ENCODE measurements around the gene MAP3K2. TPM values are rescaled to one million over a fixed set of nuclear protein-coding genes. Genes with fewer than 3 reads are reported as not detected.

The MAP3K2 gene
- total RNA-seq, 1 experiment from 2014 or later, result 54.6 TPM

GRCh38 chr2:127401757-127402695 is 14.3 kb upstream of the MAP3K2 start:
- DNase-seq, result peak; percentile 75
- H3K79me2 ChIP-seq (ENCODE audit: low read length), result no peaks in the 10 kb centered on the region
- no peaks in the 10 kb centered on the region for H3K27me3 ChIP-seq (ENCODE audit: low read length)
- no peaks in the 10 kb centered on the region for H3F3A ChIP-seq (ENCODE audit: low read length, unreplicated experiment)
- ChIA-PET CTCF (no interaction called here), POLR2A (ENCODE audit: unreplicated experiment) (no interaction called here)
- no peak for TF ChIP-seq EZH2phosphoT487 (IDR thresholded peaks at IDR 0.05; ENCODE audit: borderline replicate concordance, low read length)
- TF ChIP-seq EZH2 (IDR thresholded peaks at IDR 0.05; ENCODE audit: low read length, unreplicated experiment), result no peak
- intact Hi-C loops (cut with micrococcal nuclease), result no loop called here
- H3K4me3 ChIP-seq (ENCODE audit: low read length), result peak overlapping the region; percentile 12; the same call in 1 of the 2 replicates
- H4K20me1 ChIP-seq (ENCODE audit: low read length), result no peaks in the 10 kb centered on the region
- 0 out of 2 replicates have a peak overlapping the region, but pooled peaks have one; percentile 31 for H3K9ac ChIP-seq (ENCODE audit: low read length)
- ATAC-seq, result peak; percentile 54
- H3K9me3 ChIP-seq (ENCODE audit: low read length), result no peaks in the 10 kb centered on the region
- BruUV-seq (replicated peaks), result no TSS peak
- no peaks in the 10 kb centered on the region for H3K9me2 ChIP-seq (replicated peaks; ENCODE audit: low read length)
- H2AFZ ChIP-seq (ENCODE audit: low read length), result peak overlapping the region; percentile 49; the same call in 1 of the 2 replicates
- H3K36me3 ChIP-seq (ENCODE audit: low read depth, low read length), result no peaks in the 10 kb centered on the region
- H3K4me2 ChIP-seq (ENCODE audit: low read length), result peak overlapping the region; percentile 61
- H3K4me1 ChIP-seq (ENCODE audit: insufficient read depth, low read length), result peaks cover 33% of the 10 kb centered on the region
- peak overlapping the region; percentile 83 for H3K27ac ChIP-seq (ENCODE audit: low read length)

GRCh38 chr2:127400897-127401756 is 13.4 kb upstream of the MAP3K2 start:
- ChIA-PET CTCF (no interaction called here), POLR2A (ENCODE audit: unreplicated experiment) (no interaction called here)
- no peaks in the 10 kb centered on the region for H3K27me3 ChIP-seq (ENCODE audit: low read length)
- H3K4me1 ChIP-seq (ENCODE audit: insufficient read depth, low read length), result peaks cover 33% of the 10 kb centered on the region
- peak overlapping the region; percentile 61 for H3K4me2 ChIP-seq (ENCODE audit: low read length)
- intact Hi-C loops (cut with micrococcal nuclease), result no loop called here
- no TSS peak for BruUV-seq (replicated peaks)
- peak overlapping the region; percentile 49 for H2AFZ ChIP-seq (ENCODE audit: low read length)
- H3K9ac ChIP-seq (ENCODE audit: low read length), result peak overlapping the region; percentile 31; the same call in 1 of the 2 replicates
- DNase-seq (peak; percentile 84), ATAC-seq (peak; percentile 55)
- peak overlapping the region; percentile 83 for H3K27ac ChIP-seq (ENCODE audit: low read length)
- no peaks in the 10 kb centered on the region for H3K9me3 ChIP-seq (ENCODE audit: low read length)
- no peaks in the 10 kb centered on the region for H3F3A ChIP-seq (ENCODE audit: low read length, unreplicated experiment)
- no peaks in the 10 kb centered on the region for H4K20me1 ChIP-seq (ENCODE audit: low read length)
- TF ChIP-seq EZH2phosphoT487 (IDR thresholded peaks at IDR 0.05; ENCODE audit: borderline replicate concordance, low read length), result no peak
- TF ChIP-seq EZH2 (IDR thresholded peaks at IDR 0.05; ENCODE audit: low read length, unreplicated experiment), result no peak
- TF ChIP-seq CTCF (conservative IDR thresholded peaks at IDR 0.05; ENCODE audit: low read depth, low read length), result no peak
- no peaks in the 10 kb centered on the region for H3K36me3 ChIP-seq (ENCODE audit: low read depth, low read length)
- H3K79me2 ChIP-seq (ENCODE audit: low read length), result no peaks in the 10 kb centered on the region
- peak overlapping the region; percentile 12; the same call in 1 of the 2 replicates for H3K4me3 ChIP-seq (ENCODE audit: low read length)
- H3K9me2 ChIP-seq (replicated peaks; ENCODE audit: low read length), result no peaks in the 10 kb centered on the region

- Histone ChIP-seq H4K20me1 (ENCODE audit: low read length) (no peaks in the 10 kb centered on the region), H3K4me3 (ENCODE audit: low read length) (no peak overlapping the region), H3K79me2 (ENCODE audit: low read length) (no peaks in the 10 kb centered on the region), H3K9ac (ENCODE audit: low read length) (peak overlapping the region; percentile 31; the same call in 1 of the 2 replicates), H3K9me2 (replicated peaks; ENCODE audit: low read length) (no peaks in the 10 kb centered on the region), H3K9me3 (ENCODE audit: low read length) (no peaks in the 10 kb centered on the region), H3K27ac (ENCODE audit: low read length) (peak overlapping the region; percentile 83), H3K27me3 (ENCODE audit: low read length) (no peaks in the 10 kb centered on the region), H3K4me1 (ENCODE audit: insufficient read depth, low read length) (peaks cover 33% of the 10 kb centered on the region), H3F3A (ENCODE audit: low read length, unreplicated experiment) (no peaks in the 10 kb centered on the region), H3K36me3 (ENCODE audit: low read depth, low read length) (no peaks in the 10 kb centered on the region), H2AFZ (ENCODE audit: low read length) (no peak overlapping the region), H3K4me2 (ENCODE audit: low read length) (peak overlapping the region; percentile 61)
- no peak for DNase-seq
- intact Hi-C loops (cut with micrococcal nuclease), result no loop called here
- TF ChIP-seq CTCF (conservative IDR thresholded peaks at IDR 0.05; ENCODE audit: low read depth, low read length), result no peak
- no peak for TF ChIP-seq EZH2phosphoT487 (IDR thresholded peaks at IDR 0.05; ENCODE audit: borderline replicate concordance, low read length)
- TF ChIP-seq EZH2 (IDR thresholded peaks at IDR 0.05; ENCODE audit: low read length, unreplicated experiment), result no peak
- no TSS peak for BruUV-seq (replicated peaks)
- POLR2A ChIA-PET (ENCODE audit: unreplicated experiment), result no interaction called here
- CTCF ChIA-PET, result no interaction called here
- ATAC-seq, result no peak
Observed at GRCh38 chr2:127400533-127400896, 12.7 kb upstream of the MAP3K2 start.

Data from PC-3 (cell line).